ENCODE measurements around the gene SMOC1. TPM values are rescaled to one million over a fixed set of nuclear protein-coding genes. Genes with fewer than 3 reads are reported as not detected.
A peak's percentile ranks its signal among the peaks of the same experiment; 100 is the strongest.

The SMOC1 gene
- total RNA-seq, 8 experiments from 2014 or later, result 0.18 to 18.7 (median 2.1) TPM

- no peak overlapping the region for H3K27ac ChIP-seq
- in situ Hi-C loops (cut with MboI; ENCODE audit: low pct_unique_long_range_greater_than_20kb in 2 of 9, low sequenced_read_pairs in 9 of 9, unreplicated experiment in 9 of 9), result no loop called here
- WGBS, 10 experiments, result 0 to 100% (median 76%) methylated on average over 1 of the region's 1 CpG; no CpG with 5 or more reads in 4 of the 10 experiments
- H3K4me3 ChIP-seq, result no peak overlapping the region
- peak in 4 of 8 experiments; percentile 21 to 99 (median 60) for ATAC-seq (replicated peaks in 6 of 8)
- peaks cover 0 to 5% of the 10 kb centered on the region in 2 donors for H3K4me1 ChIP-seq (replicated peaks in 1 of 2)
Measured at GRCh38 chr14:69985463-69985862, 106.2 kb downstream of the SMOC1 start.

- WGBS, 10 experiments, result 17 to 100% (median 80%) methylated on average over 1 to 7 of the region's 7 CpGs; no CpG with 5 or more reads in 2 of the 10 experiments
- in situ Hi-C loops (cut with MboI; ENCODE audit: low pct_unique_long_range_greater_than_20kb in 2 of 9, low sequenced_read_pairs in 9 of 9, unreplicated experiment in 9 of 9), result no loop called here
- Histone ChIP-seq H3K4me1 (replicated peaks in 1 of 2) (peaks cover 0 to 5% of the 10 kb centered on the region in 2 donors), H3K27ac (no peak overlapping the region), H3K4me3 (no peak overlapping the region)
- ATAC-seq (replicated peaks in 6 of 8), result no peak
Measured at GRCh38 chr14:69986336-69986735, 107.1 kb downstream of the SMOC1 start.

- H3K4me1 ChIP-seq (replicated peaks in 1 of 2), result peaks cover 0 to 5% of the 10 kb centered on the region in 2 donors
- in situ Hi-C loops (cut with MboI; ENCODE audit: low pct_unique_long_range_greater_than_20kb in 2 of 9, low sequenced_read_pairs in 9 of 9, unreplicated experiment in 9 of 9), result no loop called here
- 0 to 93% (median 29%) methylated on average over 1 to 12 of the region's 13 CpGs; no CpG with 5 or more reads in 1 of the 10 experiments for WGBS, 10 experiments
- H3K4me3 ChIP-seq, result no peak overlapping the region
- H3K27ac ChIP-seq, result no peak overlapping the region
- no peak for ATAC-seq (replicated peaks in 6 of 8)
Measured at GRCh38 chr14:69987406-69988121, 108.3 kb downstream of the SMOC1 start.

- H3K27ac ChIP-seq, result no peak overlapping the region
- H3K4me3 ChIP-seq, result no peak overlapping the region
- no peak for ATAC-seq (replicated peaks in 6 of 8)
- in situ Hi-C loops (cut with MboI; ENCODE audit: low pct_unique_long_range_greater_than_20kb in 2 of 9, low sequenced_read_pairs in 9 of 9, unreplicated experiment in 9 of 9), result no loop called here
- peaks cover 0 to 5% of the 10 kb centered on the region in 2 donors for H3K4me1 ChIP-seq (replicated peaks in 1 of 2)
Measured at GRCh38 chr14:69988979-69989378, 109.8 kb downstream of the SMOC1 start.

GRCh38 chr14:69989622-69990021 lies 110.4 kb downstream of the SMOC1 start:
- H3K27ac ChIP-seq, result no peak overlapping the region
- in situ Hi-C loops (cut with MboI; ENCODE audit: low pct_unique_long_range_greater_than_20kb in 2 of 9, low sequenced_read_pairs in 9 of 9, unreplicated experiment in 9 of 9), result no loop called here

GRCh38 chr14:69990323-69990722 lies 111.1 kb downstream of the SMOC1 start:
- in situ Hi-C loops (cut with MboI; ENCODE audit: low pct_unique_long_range_greater_than_20kb in 2 of 9, low sequenced_read_pairs in 9 of 9, unreplicated experiment in 9 of 9), result no loop called here
- H3K4me1 ChIP-seq (replicated peaks in 1 of 2), result peaks cover 0 to 5% of the 10 kb centered on the region in 2 donors
- no peak overlapping the region for H3K27ac ChIP-seq
- no peak overlapping the region for H3K4me3 ChIP-seq
- ATAC-seq (replicated peaks in 6 of 8), result peak in 1 of 8 experiments; percentile 51

More at GRCh38 chr14:69989622-69990021, 110.4 kb downstream of the SMOC1 start:
- 17 to 88% (median 71%) methylated on average over 1 to 3 of the region's 3 CpGs; no CpG with 5 or more reads in 5 of the 10 experiments for WGBS, 10 experiments
- no peak for ATAC-seq (replicated peaks in 6 of 8)
- no peak overlapping the region for H3K4me3 ChIP-seq
- peaks cover 0 to 5% of the 10 kb centered on the region in 2 donors for H3K4me1 ChIP-seq (replicated peaks in 1 of 2)

- Histone ChIP-seq H3K27ac (no peak overlapping the region), H3K4me1 (replicated peaks in 1 of 2) (peaks cover 0 to 5% of the 10 kb centered on the region in 2 donors), H3K4me3 (no peak overlapping the region)
- no peak for ATAC-seq (replicated peaks in 6 of 8)
- in situ Hi-C loops (cut with MboI; ENCODE audit: low pct_unique_long_range_greater_than_20kb in 2 of 9, low sequenced_read_pairs in 9 of 9, unreplicated experiment in 9 of 9), result no loop called here
Measured at GRCh38 chr14:69991422-69991821, 112.2 kb downstream of the SMOC1 start.

GRCh38 chr14:69992564-69992963 lies 113.3 kb downstream of the SMOC1 start:
- in situ Hi-C loops (cut with MboI; ENCODE audit: low pct_unique_long_range_greater_than_20kb in 2 of 9, low sequenced_read_pairs in 9 of 9, unreplicated experiment in 9 of 9), result no loop called here
- Histone ChIP-seq H3K4me3 (no peak overlapping the region), H3K4me1 (replicated peaks in 1 of 2) (peaks cover 0 to 4% of the 10 kb centered on the region in 2 donors), H3K27ac (no peak overlapping the region)
- ATAC-seq (replicated peaks in 6 of 8), result no peak
- WGBS, 10 experiments, result 0 to 96% (median 90%) methylated on average over 1 to 3 of the region's 3 CpGs; no CpG with 5 or more reads in 5 of the 10 experiments

GRCh38 chr14:69993326-69993725 lies 114.1 kb downstream of the SMOC1 start:
- 17 to 100% (median 82%) methylated on average over 1 to 2 of the region's 2 CpGs; no CpG with 5 or more reads in 5 of the 10 experiments for WGBS, 10 experiments
- Histone ChIP-seq H3K27ac (no peak overlapping the region), H3K4me1 (replicated peaks in 1 of 2) (no peaks in the 10 kb centered on the region), H3K4me3 (no peak overlapping the region)
- ATAC-seq (replicated peaks in 6 of 8), result no peak
- in situ Hi-C loops (cut with MboI; ENCODE audit: low pct_unique_long_range_greater_than_20kb in 2 of 9, low sequenced_read_pairs in 9 of 9, unreplicated experiment in 9 of 9), result no loop called here

GRCh38 chr14:69994002-69994401 lies 114.8 kb downstream of the SMOC1 start:
- 7 to 68% (median 57%) methylated on average over 1 to 4 of the region's 4 CpGs; no CpG with 5 or more reads in 5 of the 10 experiments for WGBS, 10 experiments
- peak in 2 of 8 experiments; percentile 16 to 22 for ATAC-seq (replicated peaks in 6 of 8)
- Histone ChIP-seq H3K4me3 (no peak overlapping the region), H3K4me1 (replicated peaks in 1 of 2) (no peaks in the 10 kb centered on the region), H3K27ac (no peak overlapping the region)
- in situ Hi-C loops (cut with MboI; ENCODE audit: low pct_unique_long_range_greater_than_20kb in 2 of 9, low sequenced_read_pairs in 9 of 9, unreplicated experiment in 9 of 9), result no loop called here

GRCh38 chr14:69996216-69996615 lies 117.0 kb downstream of the SMOC1 start:
- peak in 2 of 8 experiments; percentile 79 to 89 for ATAC-seq (replicated peaks in 6 of 8)
- 40 to 100% (median 93%) methylated on average over 1 of the region's 1 CpG; no CpG with 5 or more reads in 2 of the 10 experiments for WGBS, 10 experiments
- H3K27ac ChIP-seq, result no peak overlapping the region
- in situ Hi-C loops (cut with MboI; ENCODE audit: low pct_unique_long_range_greater_than_20kb in 2 of 9, low sequenced_read_pairs in 9 of 9, unreplicated experiment in 9 of 9), result no loop called here
- no peak overlapping the region for H3K4me3 ChIP-seq
- peaks cover 0 to 5% of the 10 kb centered on the region in 2 donors for H3K4me1 ChIP-seq (replicated peaks in 1 of 2)

GRCh38 chr14:69997849-69998248 lies 118.6 kb downstream of the SMOC1 start:
- H3K4me3 ChIP-seq, result no peak overlapping the region
- H3K27ac ChIP-seq, result no peak overlapping the region
- 6 to 100% (median 84%) methylated on average over 1 to 4 of the region's 5 CpGs; no CpG with 5 or more reads in 2 of the 10 experiments for WGBS, 10 experiments
- peak in 3 of 8 experiments; percentile 56 to 67 (median 62) for ATAC-seq (replicated peaks in 6 of 8)
- H3K4me1 ChIP-seq (replicated peaks in 1 of 2), result peaks cover 0 to 5% of the 10 kb centered on the region in 2 donors
- in situ Hi-C loops (cut with MboI; ENCODE audit: low pct_unique_long_range_greater_than_20kb in 2 of 9, low sequenced_read_pairs in 9 of 9, unreplicated experiment in 9 of 9), result no loop called here

- in situ Hi-C loops (cut with MboI; ENCODE audit: low pct_unique_long_range_greater_than_20kb in 2 of 9, low sequenced_read_pairs in 9 of 9, unreplicated experiment in 9 of 9), result no loop called here
- Histone ChIP-seq H3K4me1 (replicated peaks in 1 of 2) (peaks cover 0 to 5% of the 10 kb centered on the region in 2 donors), H3K4me3 (no peak overlapping the region), H3K27ac (no peak overlapping the region)
- peak in 1 of 8 experiments; percentile 63 for ATAC-seq (replicated peaks in 6 of 8)
- 38 to 100% (median 94%) methylated on average over 4 to 7 of the region's 10 CpGs; no CpG with 5 or more reads in 4 of the 10 experiments for WGBS, 10 experiments
Measured at GRCh38 chr14:69999261-69999674, 120.1 kb downstream of the SMOC1 start.

Data from motor neuron (in vitro differentiated cells).